ENCODE data around the gene EFTUD2. TPM values are rescaled to one million over a fixed set of nuclear protein-coding genes. Genes with fewer than 3 reads are reported as not detected.
A peak's percentile ranks its signal among the peaks of the same experiment; 100 is the strongest.

The EFTUD2 gene
- total and polyA plus RNA-seq, 2 donors (not counting 1 experiment from before 2014, with no cell fraction given) = 43.2 to 133 TPM

DNA sequence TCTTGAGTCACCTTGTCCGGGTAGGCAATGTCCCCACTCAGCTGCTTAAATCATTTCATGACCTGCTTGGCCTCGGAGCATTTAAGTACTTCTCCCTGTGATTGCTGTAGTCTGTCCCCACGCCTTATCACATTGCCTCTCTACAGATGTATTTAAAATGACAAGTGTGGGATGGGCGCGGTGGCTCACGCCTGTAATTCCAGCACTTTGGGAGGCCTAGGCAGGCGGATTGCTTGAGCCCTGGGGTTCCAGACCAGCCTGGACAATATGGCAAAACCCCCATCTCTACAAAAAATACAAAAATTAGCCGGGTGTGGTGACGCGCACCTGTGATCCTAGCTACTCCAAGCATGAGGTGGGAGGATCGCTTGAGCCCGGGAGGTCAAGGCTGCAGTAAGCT, 67.9 kb downstream of the EFTUD2 start:
- Histone ChIP-seq H3K36me3 (replicated peaks in 1 of 2; ENCODE audit: control extremely low read depth in 1 of 2, control insufficient read depth in 1 of 2, extremely low read depth in 1 of 2, insufficient read depth in 2 of 2, low read length in 1 of 2) (no peaks in the 10 kb centered on the region), H3K27me3 (replicated peaks in 1 of 4; ENCODE audit: control extremely low read depth in 1 of 4, control insufficient read depth in 3 of 4, insufficient read depth in 4 of 4, low read length in 3 of 4) (peaks cover 0 to 45% (median 28%) of the 10 kb centered on the region in 4 experiments), H3K4me1 (ENCODE audit: control insufficient read depth in 2 of 2, insufficient read depth in 2 of 2, low read length in 2 of 2) (peaks cover 11 to 18% of the 10 kb centered on the region in 2 donors), H3K9me3 (ENCODE audit: control extremely low read depth in 1 of 3, control insufficient read depth in 2 of 3, insufficient read depth in 1 of 3, low read length in 2 of 3) (no peaks in the 10 kb centered on the region), H3K27ac (ENCODE audit: low read length in 2 of 2) (no peak overlapping the region), H3K4me2 (replicated peaks; ENCODE audit: low read depth, low read length, poor library complexity, severe bottlenecking) (no peak overlapping the region), H3K79me2 (ENCODE audit: control insufficient read depth, insufficient read depth, low read length) (no peaks in the 10 kb centered on the region), H2AFZ (ENCODE audit: insufficient read depth, low read depth, low read length, poor library complexity, severe bottlenecking) (no peak overlapping the region), H3K4me3 (ENCODE audit: control extremely low read depth in 1 of 5, extremely low read depth in 1 of 5, insufficient read depth in 1 of 5, low read depth in 2 of 5, low read length in 4 of 5) (no peak overlapping the region), H3K9ac (ENCODE audit: low read length) (no peak overlapping the region), H4K20me1 (ENCODE audit: control insufficient read depth, insufficient read depth, low read length, poor library complexity, severe bottlenecking) (no peaks in the 10 kb centered on the region)
- Mint-ChIP-seq H3K4me1 (peaks cover 14% of the 10 kb centered on the region), H3K4me3 (peak overlapping the region; percentile 55), H3K9me3 (ENCODE audit: insufficient read depth) (no peaks in the 10 kb centered on the region), H3K27ac (no peak overlapping the region), H3K27me3 (peaks cover 52% of the 10 kb centered on the region)
- CTCF ChIA-PET = no interaction called here
- POLR2A ChIA-PET = no interaction called here
- ATAC-seq (ENCODE audit: low read depth) = no peak
- DNase-seq = peak; percentile 5
- TF ChIP-seq EZH2 (IDR thresholded peaks at IDR 0.05; ENCODE audit: borderline replicate concordance, insufficient read depth, low read depth, low read length, poor library complexity, severe bottlenecking) = no peak
- TF ChIP-seq CTCF (IDR thresholded peaks at IDR 0.05) = no peak
- 73% methylated on average over 3 of the region's 12 CpGs for WGBS (ENCODE audit: insufficient coverage)
- intact Hi-C loops (cut with micrococcal nuclease) = no loop called here

- Histone ChIP-seq H3K4me3 (ENCODE audit: control extremely low read depth in 1 of 5, extremely low read depth in 1 of 5, insufficient read depth in 1 of 5, low read depth in 2 of 5, low read length in 4 of 5) (peak overlapping the region; percentile 2 to 70 (median 26)), H3K4me2 (replicated peaks; ENCODE audit: low read depth, low read length, poor library complexity, severe bottlenecking) (peak overlapping the region; percentile 94), H3K4me1 (ENCODE audit: control insufficient read depth in 2 of 2, insufficient read depth in 2 of 2, low read length in 2 of 2) (peaks cover 11 to 18% of the 10 kb centered on the region in 2 donors), H3K36me3 (replicated peaks in 1 of 2; ENCODE audit: control extremely low read depth in 1 of 2, control insufficient read depth in 1 of 2, extremely low read depth in 1 of 2, insufficient read depth in 2 of 2, low read length in 1 of 2) (no peaks in the 10 kb centered on the region), H3K9me3 (ENCODE audit: control extremely low read depth in 1 of 3, control insufficient read depth in 2 of 3, insufficient read depth in 1 of 3, low read length in 2 of 3) (no peaks in the 10 kb centered on the region), H3K27me3 (replicated peaks in 1 of 4; ENCODE audit: control extremely low read depth in 1 of 4, control insufficient read depth in 3 of 4, insufficient read depth in 4 of 4, low read length in 3 of 4) (peaks cover 0 to 45% (median 28%) of the 10 kb centered on the region in 4 experiments), H2AFZ (ENCODE audit: insufficient read depth, low read depth, low read length, poor library complexity, severe bottlenecking) (peak overlapping the region; percentile 56), H3K27ac (ENCODE audit: low read length in 2 of 2) (no peak overlapping the region), H3K9ac (ENCODE audit: low read length) (peak overlapping the region; percentile 62), H3K79me2 (ENCODE audit: control insufficient read depth, insufficient read depth, low read length) (no peaks in the 10 kb centered on the region), H4K20me1 (ENCODE audit: control insufficient read depth, insufficient read depth, low read length, poor library complexity, severe bottlenecking) (no peaks in the 10 kb centered on the region)
- POLR2A ChIA-PET = no interaction called here
- peaks cover 52% of the 10 kb centered on the region for H3K27me3 Mint-ChIP-seq
- H3K9me3 Mint-ChIP-seq (ENCODE audit: insufficient read depth) = no peaks in the 10 kb centered on the region
- peak; percentile 56 for DNase-seq
- TF ChIP-seq CTCF (IDR thresholded peaks at IDR 0.05) (no peak), EZH2 (IDR thresholded peaks at IDR 0.05; ENCODE audit: borderline replicate concordance, insufficient read depth, low read depth, low read length, poor library complexity, severe bottlenecking) (peak; percentile 78)
- peak overlapping the region; percentile 84 for H3K4me3 Mint-ChIP-seq
- peaks cover 14% of the 10 kb centered on the region for H3K4me1 Mint-ChIP-seq
- CTCF ChIA-PET = no interaction called here
- peak; percentile 28 for ATAC-seq (ENCODE audit: low read depth)
- intact Hi-C loops (cut with micrococcal nuclease) = no loop called here
- WGBS (ENCODE audit: insufficient coverage) = 5% methylated on average over 57 of the region's 58 CpGs
- H3K27ac Mint-ChIP-seq = no peak overlapping the region
Measured at GRCh38 chr17:44830359-44831288, 68.6 kb downstream of the EFTUD2 start.

Data from B cell (primary cell).